ENCODE measurements around the gene C5orf46. TPM values are rescaled to one million over a fixed set of nuclear protein-coding genes. Genes with fewer than 3 reads are reported as not detected.

The C5orf46 gene
- total RNA-seq, 1 experiment from 2014 or later, result not detected

DNA sequence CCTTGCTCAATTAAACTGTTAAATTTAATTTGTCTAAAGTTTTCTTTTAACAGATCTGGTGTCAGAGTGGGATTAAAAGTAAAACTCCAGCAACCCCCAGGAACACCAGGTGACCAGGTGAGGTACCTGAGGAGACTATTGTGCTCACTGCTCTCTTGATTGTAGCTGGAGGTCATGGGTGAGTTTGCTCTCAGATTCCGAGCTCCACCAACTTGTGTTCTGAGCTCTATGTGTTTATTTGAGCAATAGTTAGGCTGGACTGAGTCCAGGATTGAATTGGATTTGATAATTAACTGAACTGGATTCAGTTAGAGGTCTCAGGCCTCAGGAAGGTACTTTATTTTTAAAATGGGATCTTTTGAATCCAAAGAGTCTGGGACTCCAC lies 45.7 kb downstream of the C5orf46 start (continued):
- TF ChIP-seq, protein P1, sequence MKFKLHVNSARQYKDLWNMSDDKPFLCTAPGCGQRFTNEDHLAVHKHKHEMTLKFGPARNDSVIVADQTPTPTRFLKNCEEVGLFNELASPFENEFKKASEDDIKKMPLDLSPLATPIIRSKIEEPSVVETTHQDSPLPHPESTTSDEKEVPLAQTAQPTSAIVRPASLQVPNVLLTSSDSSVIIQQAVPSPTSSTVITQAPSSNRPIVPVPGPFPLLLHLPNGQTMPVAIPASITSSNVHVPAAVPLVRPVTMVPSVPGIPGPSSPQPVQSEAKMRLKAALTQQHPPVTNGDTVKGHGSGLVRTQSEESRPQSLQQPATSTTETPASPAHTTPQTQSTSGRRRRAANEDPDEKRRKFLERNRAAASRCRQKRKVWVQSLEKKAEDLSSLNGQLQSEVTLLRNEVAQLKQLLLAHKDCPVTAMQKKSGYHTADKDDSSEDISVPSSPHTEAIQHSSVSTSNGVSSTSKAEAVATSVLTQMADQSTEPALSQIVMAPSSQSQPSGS (CRISPR knock-in tag; IDR thresholded peaks at IDR 0.05; ENCODE audit: borderline replicate concordance, low read depth), result no peak
- TF ChIP-seq CBFB (CRISPR knock-in tag; IDR thresholded peaks at IDR 0.05; ENCODE audit: low read depth) (no peak), ATF1 (CRISPR knock-in tag; IDR thresholded peaks at IDR 0.05) (no peak), HMGA2 (CRISPR knock-in tag; IDR thresholded peaks at IDR 0.05) (no peak)
- TF ChIP-seq, protein P2, sequence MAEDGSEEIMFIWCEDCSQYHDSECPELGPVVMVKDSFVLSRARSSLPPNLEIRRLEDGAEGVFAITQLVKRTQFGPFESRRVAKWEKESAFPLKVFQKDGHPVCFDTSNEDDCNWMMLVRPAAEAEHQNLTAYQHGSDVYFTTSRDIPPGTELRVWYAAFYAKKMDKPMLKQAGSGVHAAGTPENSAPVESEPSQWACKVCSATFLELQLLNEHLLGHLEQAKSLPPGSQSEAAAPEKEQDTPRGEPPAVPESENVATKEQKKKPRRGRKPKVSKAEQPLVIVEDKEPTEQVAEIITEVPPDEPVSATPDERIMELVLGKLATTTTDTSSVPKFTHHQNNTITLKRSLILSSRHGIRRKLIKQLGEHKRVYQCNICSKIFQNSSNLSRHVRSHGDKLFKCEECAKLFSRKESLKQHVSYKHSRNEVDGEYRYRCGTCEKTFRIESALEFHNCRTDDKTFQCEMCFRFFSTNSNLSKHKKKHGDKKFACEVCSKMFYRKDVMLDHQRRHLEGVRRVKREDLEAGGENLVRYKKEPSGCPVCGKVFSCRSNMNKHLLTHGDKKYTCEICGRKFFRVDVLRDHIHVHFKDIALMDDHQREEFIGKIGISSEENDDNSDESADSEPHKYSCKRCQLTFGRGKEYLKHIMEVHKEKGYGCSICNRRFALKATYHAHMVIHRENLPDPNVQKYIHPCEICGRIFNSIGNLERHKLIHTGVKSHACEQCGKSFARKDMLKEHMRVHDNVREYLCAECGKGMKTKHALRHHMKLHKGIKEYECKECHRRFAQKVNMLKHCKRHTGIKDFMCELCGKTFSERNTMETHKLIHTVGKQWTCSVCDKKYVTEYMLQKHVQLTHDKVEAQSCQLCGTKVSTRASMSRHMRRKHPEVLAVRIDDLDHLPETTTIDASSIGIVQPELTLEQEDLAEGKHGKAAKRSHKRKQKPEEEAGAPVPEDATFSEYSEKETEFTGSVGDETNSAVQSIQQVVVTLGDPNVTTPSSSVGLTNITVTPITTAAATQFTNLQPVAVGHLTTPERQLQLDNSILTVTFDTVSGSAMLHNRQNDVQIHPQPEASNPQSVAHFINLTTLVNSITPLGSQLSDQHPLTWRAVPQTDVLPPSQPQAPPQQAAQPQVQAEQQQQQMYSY (CRISPR knock-in tag; IDR thresholded peaks at IDR 0.05), result no peak
- TF ChIP-seq, protein P3, sequence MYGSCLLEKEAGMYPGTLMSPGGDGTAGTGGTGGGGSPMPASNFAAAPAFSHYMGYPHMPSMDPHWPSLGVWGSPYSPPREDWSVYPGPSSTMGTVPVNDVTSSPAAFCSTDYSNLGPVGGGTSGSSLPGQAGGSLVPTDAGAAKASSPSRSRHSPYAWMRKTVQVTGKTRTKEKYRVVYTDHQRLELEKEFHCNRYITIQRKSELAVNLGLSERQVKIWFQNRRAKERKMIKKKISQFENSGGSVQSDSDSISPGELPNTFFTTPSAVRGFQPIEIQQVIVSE (CRISPR knock-in tag; IDR thresholded peaks at IDR 0.05; ENCODE audit: borderline replicate concordance), result no peak

DNA sequence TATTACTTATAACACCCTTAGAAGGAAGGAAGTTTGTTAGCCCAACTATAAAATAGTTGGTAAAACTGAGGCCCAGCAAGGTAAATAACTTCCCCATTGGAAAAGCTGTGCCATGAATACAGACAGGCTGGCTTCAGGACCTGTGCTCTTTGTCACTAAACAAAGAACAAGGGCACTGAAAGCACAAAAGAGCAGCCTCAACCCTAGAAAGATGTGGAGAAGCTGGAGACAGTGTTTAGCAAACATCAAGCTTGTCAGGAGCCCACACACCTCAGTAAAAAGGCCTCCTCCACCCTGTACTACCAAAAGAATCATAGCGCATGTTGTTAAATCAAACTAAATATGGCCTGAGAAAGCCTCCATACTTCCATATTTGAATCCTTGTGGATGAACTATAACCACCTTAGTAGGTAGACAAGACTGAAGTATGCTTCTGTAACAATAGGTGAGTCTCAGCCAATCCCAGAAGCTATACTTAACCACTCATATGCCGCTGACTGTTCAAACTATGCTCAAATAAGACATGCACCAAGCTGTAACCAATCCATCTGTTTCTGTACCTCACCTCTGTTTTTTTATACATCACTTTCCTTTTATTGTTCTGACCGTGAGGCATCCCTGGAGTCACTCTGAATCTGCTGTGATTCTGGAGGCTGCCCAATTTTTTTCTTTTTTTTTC lies 46.2 kb downstream of the C5orf46 start:
- Mint-ChIP-seq H3K27me3 (ENCODE audit: low read depth) (no peaks in the 10 kb centered on the region), H3K36me3 (peaks cover 18% of the 10 kb centered on the region), H3K27ac (peak overlapping the region; percentile 92), H3K4me1 (peaks cover 95% of the 10 kb centered on the region), H3K9me3 (no peaks in the 10 kb centered on the region), H3K4me3 (peak overlapping the region; percentile 12; the same call in 1 of the 2 replicates)
- ChIA-PET CTCF (interaction anchor here (1.1 to 3.2 kb wide), 5 partner anchors 9 to 74 kb away, joined by 4 to 26 read pairs (median 6); no protein-coding TSS in a partner anchor), POLR2A (interaction anchor here (0.9 to 2.3 kb wide), 5 partner anchors 9 to 23 kb away, joined by 3 to 10 read pairs (median 3); no protein-coding TSS in a partner anchor)
- peak; percentile 16 for ATAC-seq
- DNase-seq (ENCODE audit: low spot score), result no peak
- TF ChIP-seq, protein P4, sequence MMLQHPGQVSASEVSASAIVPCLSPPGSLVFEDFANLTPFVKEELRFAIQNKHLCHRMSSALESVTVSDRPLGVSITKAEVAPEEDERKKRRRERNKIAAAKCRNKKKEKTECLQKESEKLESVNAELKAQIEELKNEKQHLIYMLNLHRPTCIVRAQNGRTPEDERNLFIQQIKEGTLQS (CRISPR knock-in tag; conservative IDR thresholded peaks at IDR 0.05), result no peak
- TF ChIP-seq, protein P5, sequence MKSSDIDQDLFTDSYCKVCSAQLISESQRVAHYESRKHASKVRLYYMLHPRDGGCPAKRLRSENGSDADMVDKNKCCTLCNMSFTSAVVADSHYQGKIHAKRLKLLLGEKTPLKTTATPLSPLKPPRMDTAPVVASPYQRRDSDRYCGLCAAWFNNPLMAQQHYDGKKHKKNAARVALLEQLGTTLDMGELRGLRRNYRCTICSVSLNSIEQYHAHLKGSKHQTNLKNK (CRISPR knock-in tag; IDR thresholded peaks at IDR 0.05), result peak; percentile 52
- TF ChIP-seq SMAD4 (CRISPR knock-in tag; IDR thresholded peaks at IDR 0.05) (no peak), ZNF671 (CRISPR knock-in tag; IDR thresholded peaks at IDR 0.05) (0 out of 2 replicates have a peak, but pooled peaks have one; percentile 11), ZNF396 (CRISPR knock-in tag; IDR thresholded peaks at IDR 0.05; ENCODE audit: borderline replicate concordance) (no peak), EMX1 (CRISPR knock-in tag; IDR thresholded peaks at IDR 0.05) (0 out of 2 replicates have a peak, but pooled peaks have one; percentile 33)
- TF ChIP-seq, protein P6, sequence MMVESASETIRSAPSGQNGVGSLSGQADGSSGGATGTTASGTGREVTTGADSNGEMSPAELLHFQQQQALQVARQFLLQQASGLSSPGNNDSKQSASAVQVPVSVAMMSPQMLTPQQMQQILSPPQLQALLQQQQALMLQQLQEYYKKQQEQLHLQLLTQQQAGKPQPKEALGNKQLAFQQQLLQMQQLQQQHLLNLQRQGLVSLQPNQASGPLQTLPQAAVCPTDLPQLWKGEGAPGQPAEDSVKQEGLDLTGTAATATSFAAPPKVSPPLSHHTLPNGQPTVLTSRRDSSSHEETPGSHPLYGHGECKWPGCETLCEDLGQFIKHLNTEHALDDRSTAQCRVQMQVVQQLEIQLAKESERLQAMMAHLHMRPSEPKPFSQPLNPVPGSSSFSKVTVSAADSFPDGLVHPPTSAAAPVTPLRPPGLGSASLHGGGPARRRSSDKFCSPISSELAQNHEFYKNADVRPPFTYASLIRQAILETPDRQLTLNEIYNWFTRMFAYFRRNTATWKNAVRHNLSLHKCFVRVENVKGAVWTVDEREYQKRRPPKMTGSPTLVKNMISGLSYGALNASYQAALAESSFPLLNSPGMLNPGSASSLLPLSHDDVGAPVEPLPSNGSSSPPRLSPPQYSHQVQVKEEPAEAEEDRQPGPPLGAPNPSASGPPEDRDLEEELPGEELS (CRISPR knock-in tag; IDR thresholded peaks at IDR 0.05), result no peak
- TF ChIP-seq, protein P7, sequence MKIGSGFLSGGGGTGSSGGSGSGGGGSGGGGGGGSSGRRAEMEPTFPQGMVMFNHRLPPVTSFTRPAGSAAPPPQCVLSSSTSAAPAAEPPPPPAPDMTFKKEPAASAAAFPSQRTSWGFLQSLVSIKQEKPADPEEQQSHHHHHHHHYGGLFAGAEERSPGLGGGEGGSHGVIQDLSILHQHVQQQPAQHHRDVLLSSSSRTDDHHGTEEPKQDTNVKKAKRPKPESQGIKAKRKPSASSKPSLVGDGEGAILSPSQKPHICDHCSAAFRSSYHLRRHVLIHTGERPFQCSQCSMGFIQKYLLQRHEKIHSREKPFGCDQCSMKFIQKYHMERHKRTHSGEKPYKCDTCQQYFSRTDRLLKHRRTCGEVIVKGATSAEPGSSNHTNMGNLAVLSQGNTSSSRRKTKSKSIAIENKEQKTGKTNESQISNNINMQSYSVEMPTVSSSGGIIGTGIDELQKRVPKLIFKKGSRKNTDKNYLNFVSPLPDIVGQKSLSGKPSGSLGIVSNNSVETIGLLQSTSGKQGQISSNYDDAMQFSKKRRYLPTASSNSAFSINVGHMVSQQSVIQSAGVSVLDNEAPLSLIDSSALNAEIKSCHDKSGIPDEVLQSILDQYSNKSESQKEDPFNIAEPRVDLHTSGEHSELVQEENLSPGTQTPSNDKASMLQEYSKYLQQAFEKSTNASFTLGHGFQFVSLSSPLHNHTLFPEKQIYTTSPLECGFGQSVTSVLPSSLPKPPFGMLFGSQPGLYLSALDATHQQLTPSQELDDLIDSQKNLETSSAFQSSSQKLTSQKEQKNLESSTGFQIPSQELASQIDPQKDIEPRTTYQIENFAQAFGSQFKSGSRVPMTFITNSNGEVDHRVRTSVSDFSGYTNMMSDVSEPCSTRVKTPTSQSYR (CRISPR knock-in tag; IDR thresholded peaks at IDR 0.05), result no peak
- TF ChIP-seq, protein P8, sequence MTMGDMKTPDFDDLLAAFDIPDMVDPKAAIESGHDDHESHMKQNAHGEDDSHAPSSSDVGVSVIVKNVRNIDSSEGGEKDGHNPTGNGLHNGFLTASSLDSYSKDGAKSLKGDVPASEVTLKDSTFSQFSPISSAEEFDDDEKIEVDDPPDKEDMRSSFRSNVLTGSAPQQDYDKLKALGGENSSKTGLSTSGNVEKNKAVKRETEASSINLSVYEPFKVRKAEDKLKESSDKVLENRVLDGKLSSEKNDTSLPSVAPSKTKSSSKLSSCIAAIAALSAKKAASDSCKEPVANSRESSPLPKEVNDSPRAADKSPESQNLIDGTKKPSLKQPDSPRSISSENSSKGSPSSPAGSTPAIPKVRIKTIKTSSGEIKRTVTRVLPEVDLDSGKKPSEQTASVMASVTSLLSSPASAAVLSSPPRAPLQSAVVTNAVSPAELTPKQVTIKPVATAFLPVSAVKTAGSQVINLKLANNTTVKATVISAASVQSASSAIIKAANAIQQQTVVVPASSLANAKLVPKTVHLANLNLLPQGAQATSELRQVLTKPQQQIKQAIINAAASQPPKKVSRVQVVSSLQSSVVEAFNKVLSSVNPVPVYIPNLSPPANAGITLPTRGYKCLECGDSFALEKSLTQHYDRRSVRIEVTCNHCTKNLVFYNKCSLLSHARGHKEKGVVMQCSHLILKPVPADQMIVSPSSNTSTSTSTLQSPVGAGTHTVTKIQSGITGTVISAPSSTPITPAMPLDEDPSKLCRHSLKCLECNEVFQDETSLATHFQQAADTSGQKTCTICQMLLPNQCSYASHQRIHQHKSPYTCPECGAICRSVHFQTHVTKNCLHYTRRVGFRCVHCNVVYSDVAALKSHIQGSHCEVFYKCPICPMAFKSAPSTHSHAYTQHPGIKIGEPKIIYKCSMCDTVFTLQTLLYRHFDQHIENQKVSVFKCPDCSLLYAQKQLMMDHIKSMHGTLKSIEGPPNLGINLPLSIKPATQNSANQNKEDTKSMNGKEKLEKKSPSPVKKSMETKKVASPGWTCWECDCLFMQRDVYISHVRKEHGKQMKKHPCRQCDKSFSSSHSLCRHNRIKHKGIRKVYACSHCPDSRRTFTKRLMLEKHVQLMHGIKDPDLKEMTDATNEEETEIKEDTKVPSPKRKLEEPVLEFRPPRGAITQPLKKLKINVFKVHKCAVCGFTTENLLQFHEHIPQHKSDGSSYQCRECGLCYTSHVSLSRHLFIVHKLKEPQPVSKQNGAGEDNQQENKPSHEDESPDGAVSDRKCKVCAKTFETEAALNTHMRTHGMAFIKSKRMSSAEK (CRISPR knock-in tag; IDR thresholded peaks at IDR 0.05; ENCODE audit: borderline replicate concordance), result no peak
- TF ChIP-seq, protein P9, sequence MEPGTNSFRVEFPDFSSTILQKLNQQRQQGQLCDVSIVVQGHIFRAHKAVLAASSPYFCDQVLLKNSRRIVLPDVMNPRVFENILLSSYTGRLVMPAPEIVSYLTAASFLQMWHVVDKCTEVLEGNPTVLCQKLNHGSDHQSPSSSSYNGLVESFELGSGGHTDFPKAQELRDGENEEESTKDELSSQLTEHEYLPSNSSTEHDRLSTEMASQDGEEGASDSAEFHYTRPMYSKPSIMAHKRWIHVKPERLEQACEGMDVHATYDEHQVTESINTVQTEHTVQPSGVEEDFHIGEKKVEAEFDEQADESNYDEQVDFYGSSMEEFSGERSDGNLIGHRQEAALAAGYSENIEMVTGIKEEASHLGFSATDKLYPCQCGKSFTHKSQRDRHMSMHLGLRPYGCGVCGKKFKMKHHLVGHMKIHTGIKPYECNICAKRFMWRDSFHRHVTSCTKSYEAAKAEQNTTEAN (CRISPR knock-in tag; IDR thresholded peaks at IDR 0.05), result no peak

Data from WTC11 (cell line).